ENCODE measurements around the gene SSU72.

- TF ChIP-seq CTCF (IDR thresholded peaks at IDR 0.05) (no peak), POLR2AphosphoS5 (IDR thresholded peaks at IDR 0.05) (no peak), POLR2A (IDR thresholded peaks at IDR 0.05) (no peak), EP300 (IDR thresholded peaks at IDR 0.05) (no peak)
Measured at GRCh38 chr1:1622788-1623094, 48.1 kb upstream of the SSU72 start.
